B cell (primary cell): Measurements from ENCODE around the gene CTSK. TPM values are rescaled to one million over a fixed set of nuclear protein-coding genes. Genes with fewer than 3 reads are reported as not detected.

ENCODE experiments used
- ATAC-seq: fragments of 200-7000 bp; cut with Tn5 transposase; one replicate; pipeline ENCODE4 v1.10.0; 2021; ENCODE audit warnings: low read depth, mild to moderate bottlenecking, moderate number of reproducible peaks, moderate library complexity
- CTCF ChIA-PET: fragments of 350-600 bp; sonication (Branson Sonifier 250); formaldehyde crosslinking; loops from one replicate; lab custom pipeline; 2021; ENCODE audit warnings: antibody characterized with exemption, inconsistent platforms; lab: Charles Lee
- POLR2A ChIA-PET: fragments of 350-600 bp; sonication (Branson Sonifier 250); formaldehyde crosslinking; loops from one replicate; lab custom pipeline; 2021; ENCODE audit warnings: antibody characterized with exemption; lab: Charles Lee
- DNase-seq: peaks from one replicate; pipeline ENCODE4 v3.0.0; 2013
- H2AFZ ChIP-seq: 2 replicates; pipeline ENCODE4 v1.6.1; 2012; ENCODE audit warnings: mild to moderate bottlenecking, low read depth, low read length; ENCODE audit not compliant: insufficient read depth, poor library complexity, severe bottlenecking
- H3K27ac ChIP-seq, 2 donors: 1 replicate in 1 of 2; 2 replicates in 1 of 2; pipeline ENCODE4 v1.5.1; 2012 to 2013; ENCODE audit warnings: low read length in 2 of 2, mild to moderate bottlenecking in 2 of 2, moderate library complexity in 1 of 2
- H3K27me3 ChIP-seq, 4 experiments: fragments of 200-600 bp in 1 of 4; sonication (generic) in 1 of 4; replicated peaks in 1 of 4; 1 replicate in 2 of 4; 2 replicates in 2 of 4; pipeline versions ENCODE4 v1.6.1 to v1.7.0; 2013 to 2016; ENCODE audit warnings: low read length in 3 of 4, mild to moderate bottlenecking in 2 of 4, mixed read lengths in 1 of 4, moderate library complexity in 1 of 4; ENCODE audit not compliant: insufficient read depth in 4 of 4, control insufficient read depth in 3 of 4; ENCODE audit errors: control extremely low read depth in 1 of 4
- H3K36me3 ChIP-seq, 2 experiments: replicated peaks in 1 of 2; 1 replicate in 1 of 2; 2 replicates in 1 of 2; pipeline versions ENCODE4 v1.6.1 to v1.7.1; 2013; ENCODE audit warnings: low read length in 1 of 2; ENCODE audit not compliant: insufficient read depth in 2 of 2, control insufficient read depth in 1 of 2; ENCODE audit errors: control extremely low read depth in 1 of 2, extremely low read depth in 1 of 2
- H3K4me1 ChIP-seq, 2 donors: fragments of 200-600 bp in 1 of 2; sonication (generic) in 1 of 2; 1 replicate in 1 of 2; 2 replicates in 1 of 2; pipeline versions ENCODE4 v1.5.1 to v1.6.1; 2013 to 2017; ENCODE audit warnings: low read length in 2 of 2; ENCODE audit not compliant: control insufficient read depth in 2 of 2, insufficient read depth in 2 of 2
- H3K4me2 ChIP-seq: replicated peaks from 2 replicates; pipeline ENCODE3; 2012; ENCODE audit warnings: mild to moderate bottlenecking, low read depth, low read length; ENCODE audit not compliant: poor library complexity, severe bottlenecking
- H3K4me3 ChIP-seq, 5 experiments: fragments of 200-600 bp in 1 of 5; sonication (generic) in 1 of 5; 1 replicate in 3 of 5; 2 replicates in 2 of 5; pipeline versions ENCODE4 v1.5.1 to v1.7.0; 2011 to 2016; ENCODE audit warnings: low read length in 4 of 5, mild to moderate bottlenecking in 4 of 5, low read depth in 2 of 5, control low read depth in 1 of 5, moderate library complexity in 1 of 5; ENCODE audit not compliant: insufficient read depth in 1 of 5; ENCODE audit errors: control extremely low read depth in 1 of 5, extremely low read depth in 1 of 5
- H3K79me2 ChIP-seq: fragments of 200-600 bp; sonication (generic); one replicate; pipeline ENCODE4 v1.6.0; 2016; ENCODE audit warnings: low read length; ENCODE audit not compliant: control insufficient read depth, insufficient read depth
- H3K9ac ChIP-seq: fragments of 200-600 bp; sonication (generic); 2 replicates; pipeline ENCODE4 v1.6.1; 2017; ENCODE audit warnings: mild to moderate bottlenecking, low read length, moderate library complexity
- H3K9me3 ChIP-seq, 3 donors: one replicate each; pipeline versions ENCODE4 v1.6.1 to v1.7.1; 2013; ENCODE audit warnings: low read length in 2 of 3; ENCODE audit not compliant: control insufficient read depth in 2 of 3, insufficient read depth in 1 of 3; ENCODE audit errors: control extremely low read depth in 1 of 3
- H4K20me1 ChIP-seq: 2 replicates; pipeline ENCODE4 v1.6.0; 2012; ENCODE audit warnings: mild to moderate bottlenecking, low read length; ENCODE audit not compliant: insufficient read depth, control insufficient read depth, poor library complexity, severe bottlenecking
- H3K27ac Mint-ChIP-seq: one replicate; pipeline ENCODE4 v1.8.0; 2021; ENCODE audit warnings: mixed read lengths
- H3K27me3 Mint-ChIP-seq: one replicate; pipeline ENCODE4 v1.8.0; 2021; ENCODE audit warnings: mixed read lengths
- H3K4me1 Mint-ChIP-seq: one replicate; pipeline ENCODE4 v1.8.0; 2021; ENCODE audit warnings: mixed read lengths
- H3K4me3 Mint-ChIP-seq: one replicate; pipeline ENCODE4 v1.8.0; 2021; ENCODE audit warnings: mixed read lengths
- H3K9me3 Mint-ChIP-seq: one replicate; pipeline ENCODE4 v1.8.0; 2022; ENCODE audit warnings: mixed read lengths; ENCODE audit not compliant: insufficient read depth
- CTCF ChIP-seq: fragments of 200-600 bp; IDR thresholded peaks from one replicate; pipeline ENCODE4 v1.8.0; 2022; ENCODE audit warnings: antibody characterized with exemption, mild to moderate bottlenecking
- EZH2 ChIP-seq: IDR thresholded peaks from 2 replicates; pipeline ENCODE4 v1.6.1; 2012; ENCODE audit warnings: borderline replicate concordance, low read depth, mild to moderate bottlenecking, moderate library complexity, low read length; ENCODE audit not compliant: insufficient read depth, poor library complexity, severe bottlenecking
- WGBS: methylation state at CpG from one replicate; pipeline ENCODE4 v1.1.5; 2013; ENCODE audit warnings: missing lambda C conversion rate; ENCODE audit not compliant: insufficient coverage; 5-methylcytosine and 5-hydroxymethylcytosine counted together
- intact Hi-C: fragments of 100-400 bp; cut with micrococcal nuclease; formaldehyde crosslinking; loops from one replicate; pipeline ENCODE4 v1.10.0; 2022
- polyA plus RNA-seq: library from polyadenylated mRNA; depleted of rRNA; stranded (reverse); fragments of >200 nt; gene quantifications from 2 replicates; pipeline ENCODE4 v1.2.3, GENCODE V29; 2012
- total RNA-seq, 2 donors: library from RNA; stranded (reverse); fragments of 120-200 nt in 1 of 2; gene quantifications; 1 replicate in 1 of 2; 2 replicates in 1 of 2; pipeline versions ENCODE4 v1.2.3 to v1.2.4, GENCODE V29; 2013 to 2022

The CTSK gene
- total and polyA plus RNA-seq, 2 donors (not counting 1 experiment from before 2014, with no cell fraction given): 5.3 to 6.0 TPM

GRCh38 chr1:150762552-150762951 lies 45.5 kb downstream of the CTSK start:
- Histone ChIP-seq H3K79me2 (peaks cover 93% of the 10 kb centered on the region), H3K36me3 (peaks cover 7 to 49% of the 10 kb centered on the region in 2 experiments), H3K4me3 (peak overlapping the region in 3 of 5 experiments; percentile 62 to 99 (median 83)), H3K9ac (peak overlapping the region; percentile 83), H3K4me2 (peak overlapping the region; percentile 90), H3K9me3 (no peaks in the 10 kb centered on the region), H2AFZ (no peak overlapping the region), H3K4me1 (peaks cover 45 to 49% of the 10 kb centered on the region in 2 donors), H3K27ac (peak overlapping the region in 1 of 2 donors; percentile 56), H3K27me3 (no peaks in the 10 kb centered on the region), H4K20me1 (peaks cover 25% of the 10 kb centered on the region)
- Mint-ChIP-seq H3K27me3 (no peaks in the 10 kb centered on the region), H3K4me1 (peaks cover 57% of the 10 kb centered on the region), H3K9me3 (no peaks in the 10 kb centered on the region), H3K4me3 (peak overlapping the region; percentile 79), H3K27ac (peak overlapping the region; percentile 35)
- intact Hi-C loops: loop anchor here (5.0 to 10.0 kb wide), 2 partner anchors 50 to 402 kb away; partner anchors contain the start of genes LYSMD1 and SCNM1
- no peak for TF ChIP-seq CTCF
- no peak for TF ChIP-seq EZH2
- ATAC-seq: no peak
- POLR2A ChIA-PET: no interaction called here
- DNase-seq: no peak
- no CpG with 5 or more reads among the region's 2 CpGs for WGBS
- CTCF ChIA-PET: no interaction called here

GRCh38 chr1:150761801-150762200 lies 46.3 kb downstream of the CTSK start:
- CTCF ChIA-PET: interaction anchor here (0.7 to 1.0 kb wide), 2 partner anchors 153 to 191 kb away, joined by 3 to 4 read pairs; no protein-coding TSS in a partner anchor
- H3K4me1 ChIP-seq: peaks cover 45 to 49% of the 10 kb centered on the region in 2 donors
- H3K27ac ChIP-seq: peak overlapping the region in 1 of 2 donors; percentile 56
- H3K27me3 ChIP-seq: no peaks in the 10 kb centered on the region
- no peak overlapping the region for H2AFZ ChIP-seq
- H3K4me2 ChIP-seq: peak overlapping the region; percentile 90
- Mint-ChIP-seq H3K27me3 (no peaks in the 10 kb centered on the region), H3K27ac (no peak overlapping the region), H3K9me3 (no peaks in the 10 kb centered on the region), H3K4me3 (peak overlapping the region; percentile 71), H3K4me1 (peaks cover 53% of the 10 kb centered on the region)
- no CpG with 5 or more reads among the region's 1 CpG for WGBS
- peak overlapping the region; percentile 83 for H3K9ac ChIP-seq
- TF ChIP-seq EZH2: no peak
- TF ChIP-seq CTCF: no peak
- peak overlapping the region in 1 of 5 experiments; percentile 99 for H3K4me3 ChIP-seq
- POLR2A ChIA-PET: no interaction called here
- H3K79me2 ChIP-seq: peaks cover 96% of the 10 kb centered on the region
- H4K20me1 ChIP-seq: peaks cover 30% of the 10 kb centered on the region
- intact Hi-C loops: loop anchor here (5.0 to 10.0 kb wide), 2 partner anchors 50 to 403 kb away; partner anchors contain the start of genes LYSMD1 and SCNM1
- no peaks in the 10 kb centered on the region for H3K9me3 ChIP-seq
- ATAC-seq (no peak), DNase-seq (no peak)
- H3K36me3 ChIP-seq: peaks cover 8 to 57% of the 10 kb centered on the region in 2 experiments
